ENCODE measurements around the gene LYZL6.

The LYZL6 gene

GRCh38 chr17:35909408-35909807 is 34.1 kb downstream of the LYZL6 start:
- no peak overlapping the region for H3K4me3 ChIP-seq (ENCODE audit: low read length in 2 of 2)
- H3K27ac ChIP-seq (ENCODE audit: low read depth in 2 of 2, low read length in 2 of 2): no peak overlapping the region
- H3K9me3 ChIP-seq (ENCODE audit: control insufficient read depth in 2 of 2, low read length in 2 of 2): no peaks in the 10 kb centered on the region
- H3K36me3 ChIP-seq (ENCODE audit: control insufficient read depth in 2 of 2, insufficient read depth in 2 of 2, low read length in 2 of 2): no peaks in the 10 kb centered on the region
- no peak overlapping the region for H3K9ac ChIP-seq (ENCODE audit: low read depth in 1 of 2, low read length in 2 of 2)
- no peaks in the 10 kb centered on the region for H3K4me1 ChIP-seq (ENCODE audit: control insufficient read depth in 2 of 2, insufficient read depth in 2 of 2, low read length in 2 of 2)
- H3K27me3 ChIP-seq (ENCODE audit: control insufficient read depth in 2 of 2, insufficient read depth in 2 of 2, low read length in 2 of 2): no peaks in the 10 kb centered on the region

GRCh38 chr17:35907691-35908090 is 35.8 kb downstream of the LYZL6 start:
- no peaks in the 10 kb centered on the region for H3K27me3 ChIP-seq (ENCODE audit: control insufficient read depth in 2 of 2, insufficient read depth in 2 of 2, low read length in 2 of 2)
- no peak overlapping the region for H3K27ac ChIP-seq (ENCODE audit: low read depth in 2 of 2, low read length in 2 of 2)
- no peaks in the 10 kb centered on the region for H3K4me1 ChIP-seq (ENCODE audit: control insufficient read depth in 2 of 2, insufficient read depth in 2 of 2, low read length in 2 of 2)
- no peaks in the 10 kb centered on the region for H3K9me3 ChIP-seq (ENCODE audit: control insufficient read depth in 2 of 2, low read length in 2 of 2)
- no peaks in the 10 kb centered on the region for H3K36me3 ChIP-seq (ENCODE audit: control insufficient read depth in 2 of 2, insufficient read depth in 2 of 2, low read length in 2 of 2)
- H3K4me3 ChIP-seq (ENCODE audit: low read length in 2 of 2): no peak overlapping the region
- no peak overlapping the region for H3K9ac ChIP-seq (ENCODE audit: low read depth in 1 of 2, low read length in 2 of 2)

GRCh38 chr17:35906926-35907637 is 36.4 kb downstream of the LYZL6 start:
- no peaks in the 10 kb centered on the region for H3K4me1 ChIP-seq (ENCODE audit: control insufficient read depth in 2 of 2, insufficient read depth in 2 of 2, low read length in 2 of 2)
- no peaks in the 10 kb centered on the region for H3K36me3 ChIP-seq (ENCODE audit: control insufficient read depth in 2 of 2, insufficient read depth in 2 of 2, low read length in 2 of 2)
- H3K9ac ChIP-seq (ENCODE audit: low read depth in 1 of 2, low read length in 2 of 2): no peak overlapping the region
- no peaks in the 10 kb centered on the region for H3K27me3 ChIP-seq (ENCODE audit: control insufficient read depth in 2 of 2, insufficient read depth in 2 of 2, low read length in 2 of 2)
- H3K9me3 ChIP-seq (ENCODE audit: control insufficient read depth in 2 of 2, low read length in 2 of 2): no peaks in the 10 kb centered on the region
- no peak overlapping the region for H3K27ac ChIP-seq (ENCODE audit: low read depth in 2 of 2, low read length in 2 of 2)
- no peak overlapping the region for H3K4me3 ChIP-seq (ENCODE audit: low read length in 2 of 2)

- no peak overlapping the region for H3K4me3 ChIP-seq (ENCODE audit: low read length in 2 of 2)
- no peaks in the 10 kb centered on the region for H3K27me3 ChIP-seq (ENCODE audit: control insufficient read depth in 2 of 2, insufficient read depth in 2 of 2, low read length in 2 of 2)
- no peaks in the 10 kb centered on the region for H3K4me1 ChIP-seq (ENCODE audit: control insufficient read depth in 2 of 2, insufficient read depth in 2 of 2, low read length in 2 of 2)
- no peaks in the 10 kb centered on the region for H3K9me3 ChIP-seq (ENCODE audit: control insufficient read depth in 2 of 2, low read length in 2 of 2)
- no peaks in the 10 kb centered on the region for H3K36me3 ChIP-seq (ENCODE audit: control insufficient read depth in 2 of 2, insufficient read depth in 2 of 2, low read length in 2 of 2)
- no peak overlapping the region for H3K27ac ChIP-seq (ENCODE audit: low read depth in 2 of 2, low read length in 2 of 2)
- no peak overlapping the region for H3K9ac ChIP-seq (ENCODE audit: low read depth in 1 of 2, low read length in 2 of 2)
Observed at GRCh38 chr17:35906191-35906925, 37.2 kb downstream of the LYZL6 start.

GRCh38 chr17:35903451-35903850 is 40.1 kb downstream of the LYZL6 start:
- no peaks in the 10 kb centered on the region for H3K36me3 ChIP-seq (ENCODE audit: control insufficient read depth in 2 of 2, insufficient read depth in 2 of 2, low read length in 2 of 2)
- no peaks in the 10 kb centered on the region for H3K27me3 ChIP-seq (ENCODE audit: control insufficient read depth in 2 of 2, insufficient read depth in 2 of 2, low read length in 2 of 2)
- no peaks in the 10 kb centered on the region for H3K4me1 ChIP-seq (ENCODE audit: control insufficient read depth in 2 of 2, insufficient read depth in 2 of 2, low read length in 2 of 2)
- no peak overlapping the region for H3K9ac ChIP-seq (ENCODE audit: low read depth in 1 of 2, low read length in 2 of 2)
- no peak overlapping the region for H3K4me3 ChIP-seq (ENCODE audit: low read length in 2 of 2)
- H3K27ac ChIP-seq (ENCODE audit: low read depth in 2 of 2, low read length in 2 of 2): no peak overlapping the region
- no peaks in the 10 kb centered on the region for H3K9me3 ChIP-seq (ENCODE audit: control insufficient read depth in 2 of 2, low read length in 2 of 2)

GRCh38 chr17:35901631-35902175 is 41.8 kb downstream of the LYZL6 start:
- Histone ChIP-seq H3K4me3 (ENCODE audit: low read length in 2 of 2) (no peak overlapping the region), H3K4me1 (ENCODE audit: control insufficient read depth in 2 of 2, insufficient read depth in 2 of 2, low read length in 2 of 2) (no peaks in the 10 kb centered on the region), H3K9me3 (ENCODE audit: control insufficient read depth in 2 of 2, low read length in 2 of 2) (no peaks in the 10 kb centered on the region), H3K27ac (ENCODE audit: low read depth in 2 of 2, low read length in 2 of 2) (no peak overlapping the region), H3K9ac (ENCODE audit: low read depth in 1 of 2, low read length in 2 of 2) (no peak overlapping the region), H3K27me3 (ENCODE audit: control insufficient read depth in 2 of 2, insufficient read depth in 2 of 2, low read length in 2 of 2) (no peaks in the 10 kb centered on the region), H3K36me3 (ENCODE audit: control insufficient read depth in 2 of 2, insufficient read depth in 2 of 2, low read length in 2 of 2) (no peaks in the 10 kb centered on the region)

- no peaks in the 10 kb centered on the region for H3K9me3 ChIP-seq (ENCODE audit: control insufficient read depth in 2 of 2, low read length in 2 of 2)
- H3K4me3 ChIP-seq (ENCODE audit: low read length in 2 of 2): no peak overlapping the region
- no peaks in the 10 kb centered on the region for H3K36me3 ChIP-seq (ENCODE audit: control insufficient read depth in 2 of 2, insufficient read depth in 2 of 2, low read length in 2 of 2)
- no peaks in the 10 kb centered on the region for H3K4me1 ChIP-seq (ENCODE audit: control insufficient read depth in 2 of 2, insufficient read depth in 2 of 2, low read length in 2 of 2)
- no peak overlapping the region for H3K27ac ChIP-seq (ENCODE audit: low read depth in 2 of 2, low read length in 2 of 2)
- H3K27me3 ChIP-seq (ENCODE audit: control insufficient read depth in 2 of 2, insufficient read depth in 2 of 2, low read length in 2 of 2): no peaks in the 10 kb centered on the region
- no peak overlapping the region for H3K9ac ChIP-seq (ENCODE audit: low read depth in 1 of 2, low read length in 2 of 2)
Observed at GRCh38 chr17:35900708-35901480, 42.6 kb downstream of the LYZL6 start.

GRCh38 chr17:35900280-35900679 is 43.2 kb downstream of the LYZL6 start:
- Histone ChIP-seq H3K9me3 (ENCODE audit: control insufficient read depth in 2 of 2, low read length in 2 of 2) (no peaks in the 10 kb centered on the region), H3K27ac (ENCODE audit: low read depth in 2 of 2, low read length in 2 of 2) (no peak overlapping the region), H3K36me3 (ENCODE audit: control insufficient read depth in 2 of 2, insufficient read depth in 2 of 2, low read length in 2 of 2) (no peaks in the 10 kb centered on the region), H3K9ac (ENCODE audit: low read depth in 1 of 2, low read length in 2 of 2) (no peak overlapping the region), H3K27me3 (ENCODE audit: control insufficient read depth in 2 of 2, insufficient read depth in 2 of 2, low read length in 2 of 2) (no peaks in the 10 kb centered on the region), H3K4me3 (ENCODE audit: low read length in 2 of 2) (no peak overlapping the region), H3K4me1 (ENCODE audit: control insufficient read depth in 2 of 2, insufficient read depth in 2 of 2, low read length in 2 of 2) (no peaks in the 10 kb centered on the region)

- H3K27me3 ChIP-seq (ENCODE audit: control insufficient read depth in 2 of 2, insufficient read depth in 2 of 2, low read length in 2 of 2): no peaks in the 10 kb centered on the region
- H3K9ac ChIP-seq (ENCODE audit: low read depth in 1 of 2, low read length in 2 of 2): no peak overlapping the region
- H3K36me3 ChIP-seq (ENCODE audit: control insufficient read depth in 2 of 2, insufficient read depth in 2 of 2, low read length in 2 of 2): no peaks in the 10 kb centered on the region
- H3K27ac ChIP-seq (ENCODE audit: low read depth in 2 of 2, low read length in 2 of 2): peak overlapping the region in 1 of 2 donors; percentile 16
- no peaks in the 10 kb centered on the region for H3K4me1 ChIP-seq (ENCODE audit: control insufficient read depth in 2 of 2, insufficient read depth in 2 of 2, low read length in 2 of 2)
- H3K9me3 ChIP-seq (ENCODE audit: control insufficient read depth in 2 of 2, low read length in 2 of 2): no peaks in the 10 kb centered on the region
- H3K4me3 ChIP-seq (ENCODE audit: low read length in 2 of 2): peak overlapping the region in 1 of 2 donors; percentile 1
Observed at GRCh38 chr17:35898283-35899070, 45.0 kb downstream of the LYZL6 start.
